ENCODE data around the gene DHRS12. TPM values are rescaled to one million over a fixed set of nuclear protein-coding genes. Genes with fewer than 3 reads are reported as not detected.
A peak's percentile ranks its signal among the peaks of the same experiment; 100 is the strongest.

The DHRS12 gene
- total RNA-seq, 1 donor from 2014 or later: 12.5 TPM

DNA sequence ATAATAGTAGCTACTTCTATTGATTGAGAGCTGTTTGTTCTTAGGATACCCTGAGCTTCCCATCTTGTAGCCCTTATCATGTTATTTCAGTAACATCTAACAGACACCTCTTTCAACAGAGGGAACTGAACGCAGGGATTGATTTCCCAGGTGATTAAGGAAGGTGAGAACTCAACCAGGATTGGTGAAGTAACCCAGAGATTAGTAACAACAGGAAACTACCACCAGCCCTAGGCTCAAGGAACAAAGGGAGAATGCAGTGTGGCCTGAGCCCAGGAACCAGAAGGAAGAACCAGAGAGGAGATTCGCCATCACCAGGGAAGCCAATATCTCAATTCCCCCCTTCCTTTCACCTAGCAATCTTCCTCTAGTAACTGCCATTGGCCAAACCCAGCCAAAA, 8.5 kb downstream of the DHRS12 start:
- intact Hi-C loops (cut with DNase I): no loop called here
- no peaks in the 10 kb centered on the region for H3K27me3 ChIP-seq
- H3K27ac ChIP-seq: no peak overlapping the region
- peaks cover 4% of the 10 kb centered on the region for H3K4me1 ChIP-seq
- TF ChIP-seq, protein P1, sequence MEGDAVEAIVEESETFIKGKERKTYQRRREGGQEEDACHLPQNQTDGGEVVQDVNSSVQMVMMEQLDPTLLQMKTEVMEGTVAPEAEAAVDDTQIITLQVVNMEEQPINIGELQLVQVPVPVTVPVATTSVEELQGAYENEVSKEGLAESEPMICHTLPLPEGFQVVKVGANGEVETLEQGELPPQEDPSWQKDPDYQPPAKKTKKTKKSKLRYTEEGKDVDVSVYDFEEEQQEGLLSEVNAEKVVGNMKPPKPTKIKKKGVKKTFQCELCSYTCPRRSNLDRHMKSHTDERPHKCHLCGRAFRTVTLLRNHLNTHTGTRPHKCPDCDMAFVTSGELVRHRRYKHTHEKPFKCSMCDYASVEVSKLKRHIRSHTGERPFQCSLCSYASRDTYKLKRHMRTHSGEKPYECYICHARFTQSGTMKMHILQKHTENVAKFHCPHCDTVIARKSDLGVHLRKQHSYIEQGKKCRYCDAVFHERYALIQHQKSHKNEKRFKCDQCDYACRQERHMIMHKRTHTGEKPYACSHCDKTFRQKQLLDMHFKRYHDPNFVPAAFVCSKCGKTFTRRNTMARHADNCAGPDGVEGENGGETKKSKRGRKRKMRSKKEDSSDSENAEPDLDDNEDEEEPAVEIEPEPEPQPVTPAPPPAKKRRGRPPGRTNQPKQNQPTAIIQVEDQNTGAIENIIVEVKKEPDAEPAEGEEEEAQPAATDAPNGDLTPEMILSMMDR (IDR thresholded peaks at IDR 0.05): no peak
- TF ChIP-seq POLR2AphosphoS5 (IDR thresholded peaks at IDR 0.05; ENCODE audit: insufficient read depth in 1 of 2, low read depth in 1 of 2) (no peak), POLR2A (IDR thresholded peaks at IDR 0.05) (no peak)
- no peak for DNase-seq (ENCODE audit: extremely low spot score in 2 of 2)
- no peak overlapping the region for H3K4me3 ChIP-seq
- no peaks in the 10 kb centered on the region for H3K9me3 ChIP-seq
- H3K36me3 ChIP-seq: no peaks in the 10 kb centered on the region

DNA sequence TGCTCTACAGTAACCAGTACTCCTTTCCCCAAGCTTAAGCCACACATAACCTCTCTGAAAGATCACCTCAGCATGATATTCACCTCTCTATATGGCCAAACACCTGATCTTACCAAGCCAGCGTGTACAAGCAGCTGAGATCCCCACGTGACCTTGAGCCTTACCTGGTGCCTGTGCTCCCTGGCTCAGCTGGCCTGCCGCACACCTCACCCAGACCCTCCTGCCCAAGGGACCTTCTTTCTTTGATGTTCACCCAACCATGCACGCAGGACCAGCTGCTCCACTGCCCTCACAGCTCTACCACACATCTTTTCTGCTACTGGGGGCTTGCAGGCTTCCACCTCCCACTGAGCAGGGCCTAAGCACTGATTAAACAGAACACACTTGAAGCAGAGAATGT, 9.0 kb downstream of the DHRS12 start:
- intact Hi-C loops (cut with DNase I): no loop called here
- Histone ChIP-seq H3K4me1 (peaks cover 4% of the 10 kb centered on the region), H3K9me3 (no peaks in the 10 kb centered on the region), H3K36me3 (no peaks in the 10 kb centered on the region), H3K27ac (no peak overlapping the region), H3K4me3 (no peak overlapping the region), H3K27me3 (no peaks in the 10 kb centered on the region)
- no peak for DNase-seq (ENCODE audit: extremely low spot score in 2 of 2)
- TF ChIP-seq POLR2AphosphoS5 (IDR thresholded peaks at IDR 0.05; ENCODE audit: insufficient read depth in 1 of 2, low read depth in 1 of 2): no peak
- no peak for TF ChIP-seq POLR2A (IDR thresholded peaks at IDR 0.05)
- TF ChIP-seq, protein P1 (IDR thresholded peaks at IDR 0.05): no peak

DNA sequence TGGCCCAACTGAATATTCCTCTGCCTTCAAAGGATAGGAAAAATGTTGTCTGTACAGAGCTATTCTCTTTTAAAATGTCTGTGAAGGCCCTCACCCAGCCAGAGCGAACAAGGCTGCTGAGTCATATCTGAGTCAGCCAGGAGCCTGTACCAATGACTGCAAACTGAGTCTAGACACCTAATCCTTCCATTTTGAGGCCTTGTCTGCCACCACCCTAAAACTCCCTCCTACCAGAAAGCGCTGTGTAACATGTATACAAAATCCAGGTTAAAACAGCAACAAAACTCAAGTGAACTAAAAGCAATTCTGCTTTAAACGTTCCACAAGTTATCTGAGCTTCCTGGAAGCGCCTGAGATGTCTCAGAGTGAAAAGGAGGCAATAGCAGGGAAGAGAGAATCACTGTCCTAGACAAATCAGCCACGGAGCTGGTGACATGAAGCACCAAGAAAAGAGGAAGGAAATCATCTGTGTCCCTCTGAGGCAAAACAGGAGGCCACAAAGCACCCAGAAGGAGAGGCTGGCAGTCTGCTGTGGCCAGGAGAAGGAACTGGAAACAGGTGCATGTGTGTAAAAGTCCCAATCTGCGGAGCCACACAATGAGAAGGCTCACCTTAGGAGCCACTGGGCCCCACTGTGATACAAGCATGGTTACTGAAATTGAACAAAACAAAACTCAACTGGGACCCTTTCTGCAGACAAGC, 10.2 kb downstream of the DHRS12 start:
- TF ChIP-seq, protein P1 (IDR thresholded peaks at IDR 0.05): no peak
- peak in 1 of 2 donors; percentile 71 for TF ChIP-seq POLR2AphosphoS5 (IDR thresholded peaks at IDR 0.05; ENCODE audit: insufficient read depth in 1 of 2, low read depth in 1 of 2)
- Histone ChIP-seq H3K4me1 (peaks cover 4% of the 10 kb centered on the region), H3K4me3 (no peak overlapping the region), H3K27me3 (no peaks in the 10 kb centered on the region), H3K27ac (peak overlapping the region; percentile 25), H3K36me3 (no peaks in the 10 kb centered on the region), H3K9me3 (no peaks in the 10 kb centered on the region)
- intact Hi-C loops (cut with DNase I): no loop called here
- no peak for DNase-seq (ENCODE audit: extremely low spot score in 2 of 2)

DNA sequence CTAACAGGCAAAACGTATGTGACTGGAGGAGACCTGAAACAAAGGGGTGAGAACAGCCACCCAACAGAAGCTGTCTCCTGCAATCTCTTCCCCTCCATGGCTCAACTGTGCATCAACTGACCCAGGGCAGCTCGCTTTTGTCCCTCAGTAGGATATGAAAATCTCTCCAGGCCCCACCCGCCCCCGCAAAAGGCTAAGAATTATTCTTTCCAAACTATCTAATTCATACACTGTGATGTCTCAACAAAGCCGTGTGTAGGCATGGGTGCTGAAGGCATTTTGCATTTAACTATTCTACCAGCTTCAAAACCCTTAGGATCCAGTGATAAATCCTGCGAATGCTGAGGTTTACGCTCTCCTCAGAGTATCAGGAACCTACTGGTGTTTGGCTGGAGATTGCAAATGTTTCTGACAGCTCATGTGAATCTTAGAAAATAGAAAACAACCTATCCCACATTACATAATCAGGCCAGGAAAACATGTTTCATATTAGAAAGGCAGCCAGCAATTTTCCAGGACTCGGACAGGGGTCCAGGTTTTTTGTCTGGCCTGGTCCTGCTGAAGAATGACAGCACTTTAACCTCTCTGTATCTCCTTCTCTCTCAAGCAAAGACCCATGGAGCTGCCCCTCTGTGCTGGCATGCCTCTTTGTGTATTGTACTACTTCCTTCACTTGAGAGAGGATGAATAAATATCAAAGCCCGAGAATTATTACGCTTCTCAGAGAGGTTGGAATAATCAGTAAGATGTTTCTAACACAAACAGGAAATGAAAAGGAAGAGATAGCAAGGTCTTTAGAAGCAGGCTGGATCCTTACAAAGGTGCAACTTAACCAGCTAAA, 17.3 kb downstream of the DHRS12 start:
- no peak for DNase-seq (ENCODE audit: extremely low spot score in 2 of 2)
- Histone ChIP-seq H3K36me3 (no peaks in the 10 kb centered on the region), H3K9me3 (no peaks in the 10 kb centered on the region), H3K4me1 (peaks cover 18% of the 10 kb centered on the region), H3K27me3 (no peaks in the 10 kb centered on the region), H3K4me3 (peak overlapping the region in 1 of 2 donors; percentile 0), H3K27ac (peak overlapping the region; percentile 75)
- TF ChIP-seq POLR2AphosphoS5 (IDR thresholded peaks at IDR 0.05; ENCODE audit: insufficient read depth in 1 of 2, low read depth in 1 of 2): no peak
- TF ChIP-seq, protein P1 (IDR thresholded peaks at IDR 0.05): no peak
- TF ChIP-seq POLR2A (IDR thresholded peaks at IDR 0.05): no peak
- intact Hi-C loops (cut with DNase I): no loop called here

Data from vagina (tissue), 2 donors.